ENCODE data around the gene PRL. TPM values are rescaled to one million over a fixed set of nuclear protein-coding genes. Genes with fewer than 3 reads are reported as not detected.

The PRL gene
- total and polyA plus RNA-seq, 2 experiments from 2014 or later = not detected

DNA sequence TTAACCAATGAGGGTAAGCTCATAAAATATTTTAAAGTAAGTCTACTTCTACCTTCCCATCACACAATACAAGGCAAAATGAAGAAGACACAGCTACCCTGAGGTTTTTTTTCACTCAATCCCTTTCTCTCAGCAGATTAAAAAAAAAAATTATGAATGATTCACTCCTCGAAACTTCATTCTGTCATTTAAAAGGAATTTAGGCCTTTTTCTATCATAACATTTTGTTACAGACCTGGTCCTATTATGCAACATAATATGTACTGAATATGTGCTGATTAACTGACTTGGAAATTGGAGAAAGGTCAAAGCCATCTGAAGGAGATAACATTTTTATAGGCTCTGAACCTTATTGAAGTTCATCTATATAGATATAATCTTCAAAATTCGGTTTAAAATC is 45.5 kb downstream of the PRL start:
- no peaks in the 10 kb centered on the region for H3K9me3 Mint-ChIP-seq
- H3K27me3 Mint-ChIP-seq (ENCODE audit: insufficient read depth, low read depth, poor library complexity) = no peaks in the 10 kb centered on the region
- peak overlapping the region; percentile 85 for H3K27ac Mint-ChIP-seq
- TF ChIP-seq, protein P1, sequence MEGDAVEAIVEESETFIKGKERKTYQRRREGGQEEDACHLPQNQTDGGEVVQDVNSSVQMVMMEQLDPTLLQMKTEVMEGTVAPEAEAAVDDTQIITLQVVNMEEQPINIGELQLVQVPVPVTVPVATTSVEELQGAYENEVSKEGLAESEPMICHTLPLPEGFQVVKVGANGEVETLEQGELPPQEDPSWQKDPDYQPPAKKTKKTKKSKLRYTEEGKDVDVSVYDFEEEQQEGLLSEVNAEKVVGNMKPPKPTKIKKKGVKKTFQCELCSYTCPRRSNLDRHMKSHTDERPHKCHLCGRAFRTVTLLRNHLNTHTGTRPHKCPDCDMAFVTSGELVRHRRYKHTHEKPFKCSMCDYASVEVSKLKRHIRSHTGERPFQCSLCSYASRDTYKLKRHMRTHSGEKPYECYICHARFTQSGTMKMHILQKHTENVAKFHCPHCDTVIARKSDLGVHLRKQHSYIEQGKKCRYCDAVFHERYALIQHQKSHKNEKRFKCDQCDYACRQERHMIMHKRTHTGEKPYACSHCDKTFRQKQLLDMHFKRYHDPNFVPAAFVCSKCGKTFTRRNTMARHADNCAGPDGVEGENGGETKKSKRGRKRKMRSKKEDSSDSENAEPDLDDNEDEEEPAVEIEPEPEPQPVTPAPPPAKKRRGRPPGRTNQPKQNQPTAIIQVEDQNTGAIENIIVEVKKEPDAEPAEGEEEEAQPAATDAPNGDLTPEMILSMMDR (conservative IDR thresholded peaks at IDR 0.05; ENCODE audit: low read depth in 2 of 2) = no peak
- no peak for TF ChIP-seq JUNB (IDR thresholded peaks at IDR 0.05; ENCODE audit: unreplicated experiment)
- TF ChIP-seq, protein P2, sequence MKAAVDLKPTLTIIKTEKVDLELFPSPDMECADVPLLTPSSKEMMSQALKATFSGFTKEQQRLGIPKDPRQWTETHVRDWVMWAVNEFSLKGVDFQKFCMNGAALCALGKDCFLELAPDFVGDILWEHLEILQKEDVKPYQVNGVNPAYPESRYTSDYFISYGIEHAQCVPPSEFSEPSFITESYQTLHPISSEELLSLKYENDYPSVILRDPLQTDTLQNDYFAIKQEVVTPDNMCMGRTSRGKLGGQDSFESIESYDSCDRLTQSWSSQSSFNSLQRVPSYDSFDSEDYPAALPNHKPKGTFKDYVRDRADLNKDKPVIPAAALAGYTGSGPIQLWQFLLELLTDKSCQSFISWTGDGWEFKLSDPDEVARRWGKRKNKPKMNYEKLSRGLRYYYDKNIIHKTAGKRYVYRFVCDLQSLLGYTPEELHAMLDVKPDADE (IDR thresholded peaks at IDR 0.05) = no peak
- TF ChIP-seq NANOG (IDR thresholded peaks at IDR 0.05; ENCODE audit: borderline replicate concordance) = no peak
- TF ChIP-seq, protein P3, sequence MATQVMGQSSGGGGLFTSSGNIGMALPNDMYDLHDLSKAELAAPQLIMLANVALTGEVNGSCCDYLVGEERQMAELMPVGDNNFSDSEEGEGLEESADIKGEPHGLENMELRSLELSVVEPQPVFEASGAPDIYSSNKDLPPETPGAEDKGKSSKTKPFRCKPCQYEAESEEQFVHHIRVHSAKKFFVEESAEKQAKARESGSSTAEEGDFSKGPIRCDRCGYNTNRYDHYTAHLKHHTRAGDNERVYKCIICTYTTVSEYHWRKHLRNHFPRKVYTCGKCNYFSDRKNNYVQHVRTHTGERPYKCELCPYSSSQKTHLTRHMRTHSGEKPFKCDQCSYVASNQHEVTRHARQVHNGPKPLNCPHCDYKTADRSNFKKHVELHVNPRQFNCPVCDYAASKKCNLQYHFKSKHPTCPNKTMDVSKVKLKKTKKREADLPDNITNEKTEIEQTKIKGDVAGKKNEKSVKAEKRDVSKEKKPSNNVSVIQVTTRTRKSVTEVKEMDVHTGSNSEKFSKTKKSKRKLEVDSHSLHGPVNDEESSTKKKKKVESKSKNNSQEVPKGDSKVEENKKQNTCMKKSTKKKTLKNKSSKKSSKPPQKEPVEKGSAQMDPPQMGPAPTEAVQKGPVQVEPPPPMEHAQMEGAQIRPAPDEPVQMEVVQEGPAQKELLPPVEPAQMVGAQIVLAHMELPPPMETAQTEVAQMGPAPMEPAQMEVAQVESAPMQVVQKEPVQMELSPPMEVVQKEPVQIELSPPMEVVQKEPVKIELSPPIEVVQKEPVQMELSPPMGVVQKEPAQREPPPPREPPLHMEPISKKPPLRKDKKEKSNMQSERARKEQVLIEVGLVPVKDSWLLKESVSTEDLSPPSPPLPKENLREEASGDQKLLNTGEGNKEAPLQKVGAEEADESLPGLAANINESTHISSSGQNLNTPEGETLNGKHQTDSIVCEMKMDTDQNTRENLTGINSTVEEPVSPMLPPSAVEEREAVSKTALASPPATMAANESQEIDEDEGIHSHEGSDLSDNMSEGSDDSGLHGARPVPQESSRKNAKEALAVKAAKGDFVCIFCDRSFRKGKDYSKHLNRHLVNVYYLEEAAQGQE (IDR thresholded peaks at IDR 0.05; ENCODE audit: unreplicated experiment) = no peak
- Histone ChIP-seq H3K79me2 (replicated peaks; ENCODE audit: insufficient read depth) (no peaks in the 10 kb centered on the region), H3F3A (replicated peaks; ENCODE audit: low read depth) (no peaks in the 10 kb centered on the region), H3K36me3 (ENCODE audit: insufficient read depth) (no peaks in the 10 kb centered on the region), H4K20me1 (replicated peaks; ENCODE audit: insufficient read depth) (no peaks in the 10 kb centered on the region), H3K27ac (ENCODE audit: low read depth) (peak overlapping the region; percentile 70), H3K27me3 (ENCODE audit: insufficient read depth) (no peaks in the 10 kb centered on the region), H3K9me2 (ENCODE audit: insufficient read depth) (no peaks in the 10 kb centered on the region), H3K4me2 (peak overlapping the region; percentile 55; the same call in 1 of the 2 replicates), H2AFZ (no peak overlapping the region), H3K4me3 (no peak overlapping the region), H3K4me1 (ENCODE audit: insufficient read depth) (peaks cover 44% of the 10 kb centered on the region)
- H3K4me1 Mint-ChIP-seq = peaks cover 55% of the 10 kb centered on the region
- no peak overlapping the region; the same call in 2 of the 3 replicates for H3K4me3 Mint-ChIP-seq
- no peaks in the 10 kb centered on the region for H3K36me3 Mint-ChIP-seq (ENCODE audit: low read depth)
- no peak for DNase-seq (ENCODE audit: low spot score)
- no peak for ATAC-seq

- peak overlapping the region; percentile 70 for H3K27ac ChIP-seq (ENCODE audit: low read depth)
- 0 out of 2 replicates have a peak overlapping the region, but pooled peaks have one; percentile 0 for H2AFZ ChIP-seq
- TF ChIP-seq EZH2 (IDR thresholded peaks at IDR 0.05; ENCODE audit: low read depth, unreplicated experiment) = no peak
- peak; percentile 23; the same call in 1 of the 2 replicates for TF ChIP-seq NANOG (IDR thresholded peaks at IDR 0.05; ENCODE audit: borderline replicate concordance)
- peaks cover 55% of the 10 kb centered on the region for H3K4me1 Mint-ChIP-seq
- peak overlapping the region; percentile 85 for H3K27ac Mint-ChIP-seq
- H3K4me1 ChIP-seq (ENCODE audit: insufficient read depth) = peaks cover 44% of the 10 kb centered on the region
- no peaks in the 10 kb centered on the region for H3F3A ChIP-seq (replicated peaks; ENCODE audit: low read depth)
- peak; percentile 81 for DNase-seq (ENCODE audit: low spot score)
- no peaks in the 10 kb centered on the region for H3K36me3 Mint-ChIP-seq (ENCODE audit: low read depth)
- no peaks in the 10 kb centered on the region for H3K9me3 Mint-ChIP-seq
- H3K4me3 Mint-ChIP-seq = peak overlapping the region; percentile 49
- peak overlapping the region; percentile 11 for H3K4me3 ChIP-seq
- H3K27me3 Mint-ChIP-seq (ENCODE audit: insufficient read depth, low read depth, poor library complexity) = peaks cover 2% of the 10 kb centered on the region
- H4K20me1 ChIP-seq (replicated peaks; ENCODE audit: insufficient read depth) = no peaks in the 10 kb centered on the region
- H3K27me3 ChIP-seq (ENCODE audit: insufficient read depth) = no peaks in the 10 kb centered on the region
- no peaks in the 10 kb centered on the region for H3K79me2 ChIP-seq (replicated peaks; ENCODE audit: insufficient read depth)
- peak overlapping the region; percentile 55 for H3K4me2 ChIP-seq
- ATAC-seq = peak; percentile 97
- no peaks in the 10 kb centered on the region for H3K36me3 ChIP-seq (ENCODE audit: insufficient read depth)
- no peaks in the 10 kb centered on the region for H3K9me2 ChIP-seq (ENCODE audit: insufficient read depth)
Observed at GRCh38 chr6:22250486-22250885, 46.4 kb downstream of the PRL start.

Measured in GM23338 (cell line).